Muscle layer of colon (tissue), 2 donors: ENCODE data around the gene EIF4G3.
"Not testable (repeated sequence)": the region's sequence is repeated elsewhere in the genome, so short reads cannot be mapped to it uniquely, and the experiment has no call there.

Experiments used
- H3K27ac ChIP-seq: one replicate; pipeline ENCODE4 v1.7.0; 2013; ENCODE audit warnings: low read depth, mild to moderate bottlenecking, low read length, moderate library complexity
- H3K27me3 ChIP-seq, 2 donors: one replicate each; pipeline ENCODE4 v1.7.0; 2013; ENCODE audit warnings: low read length in 2 of 2, mild to moderate bottlenecking in 2 of 2; ENCODE audit not compliant: insufficient read depth in 2 of 2, control insufficient read depth in 1 of 2
- H3K36me3 ChIP-seq: one replicate; pipeline ENCODE4 v1.7.0; 2013; ENCODE audit warnings: mild to moderate bottlenecking, low read length; ENCODE audit not compliant: insufficient read depth
- H3K4me1 ChIP-seq: one replicate; pipeline ENCODE4 v1.7.0; 2013; ENCODE audit warnings: mild to moderate bottlenecking, low read length; ENCODE audit not compliant: insufficient read depth
- H3K4me3 ChIP-seq, 2 donors: one replicate each; pipeline ENCODE4 v1.7.0; 2013; ENCODE audit warnings: low read length in 2 of 2, low read depth in 1 of 2, mild to moderate bottlenecking in 1 of 2, moderate library complexity in 1 of 2
- H3K9ac ChIP-seq: one replicate; pipeline ENCODE4 v1.7.0; 2013; ENCODE audit warnings: low read length
- H3K9me3 ChIP-seq: one replicate; pipeline ENCODE4 v1.7.0; 2013; ENCODE audit warnings: mild to moderate bottlenecking, low read length
- donor health status: abdominal sarcoma.
- donor health status: Adenocarcinoma of cecum.

The EIF4G3 gene

DNA sequence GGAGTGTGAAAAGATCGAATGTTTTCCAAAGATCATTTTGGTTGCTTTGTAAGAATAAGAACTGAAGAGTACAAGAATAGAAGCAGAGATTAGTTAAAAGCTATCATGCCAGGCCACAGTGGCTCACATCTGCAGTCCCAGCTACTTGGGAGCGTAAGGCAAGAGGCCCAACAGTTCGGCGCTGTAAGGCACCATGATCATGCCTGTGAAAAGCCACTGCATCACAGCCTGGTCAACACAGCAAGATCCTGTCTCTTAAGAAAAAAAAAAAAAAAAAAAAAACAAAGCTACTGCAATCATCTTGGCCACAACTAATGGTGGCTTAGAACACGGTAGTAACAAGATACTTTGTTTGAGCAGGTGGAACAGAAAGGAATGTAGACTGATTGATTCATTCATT is 116.2 kb downstream of the EIF4G3 start:
- H3K4me1 ChIP-seq: no peaks in the 10 kb centered on the region
- H3K9ac ChIP-seq: no peak overlapping the region
- H3K9me3 ChIP-seq: no peaks in the 10 kb centered on the region

DNA sequence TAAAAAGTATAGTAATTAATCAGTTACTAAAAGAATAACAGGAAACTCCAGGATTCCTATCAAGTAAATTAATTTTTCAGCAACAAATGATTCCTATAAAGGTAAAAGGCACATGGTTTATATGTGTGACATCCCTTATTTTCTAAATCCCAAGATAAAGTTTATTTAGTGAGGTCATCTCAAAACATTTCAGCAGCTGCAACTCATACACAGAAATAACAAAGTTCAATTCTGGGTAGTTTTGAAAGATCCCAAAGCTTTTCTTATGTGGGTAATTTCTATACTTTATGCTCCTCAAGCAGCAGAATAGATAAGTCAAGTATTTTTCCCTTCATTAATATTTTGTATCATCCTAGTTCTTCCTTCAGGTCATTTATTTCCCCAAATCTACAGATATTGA is 117.7 kb downstream of the EIF4G3 start:
- Histone ChIP-seq H3K27ac (no peak overlapping the region), H3K4me1 (no peaks in the 10 kb centered on the region), H3K4me3 (no peak overlapping the region), H3K9me3 (no peaks in the 10 kb centered on the region), H3K27me3 (no peaks in the 10 kb centered on the region), H3K9ac (no peak overlapping the region), H3K36me3 (no peaks in the 10 kb centered on the region)

More for the DNA sequence above, 116.2 kb downstream of the EIF4G3 start:
- Histone ChIP-seq H3K27ac (no peak overlapping the region), H3K4me3 (no peak overlapping the region), H3K36me3 (no peaks in the 10 kb centered on the region), H3K27me3 (no peaks in the 10 kb centered on the region)

GRCh38 chr1:21058035-21058793 is 118.5 kb downstream of the EIF4G3 start:
- no peak overlapping the region for H3K4me3 ChIP-seq
- no peaks in the 10 kb centered on the region for H3K9me3 ChIP-seq
- no peaks in the 10 kb centered on the region for H3K36me3 ChIP-seq
- no peak overlapping the region for H3K27ac ChIP-seq
- H3K27me3 ChIP-seq: no peaks in the 10 kb centered on the region
- H3K9ac ChIP-seq: no peak overlapping the region
- no peaks in the 10 kb centered on the region for H3K4me1 ChIP-seq

DNA sequence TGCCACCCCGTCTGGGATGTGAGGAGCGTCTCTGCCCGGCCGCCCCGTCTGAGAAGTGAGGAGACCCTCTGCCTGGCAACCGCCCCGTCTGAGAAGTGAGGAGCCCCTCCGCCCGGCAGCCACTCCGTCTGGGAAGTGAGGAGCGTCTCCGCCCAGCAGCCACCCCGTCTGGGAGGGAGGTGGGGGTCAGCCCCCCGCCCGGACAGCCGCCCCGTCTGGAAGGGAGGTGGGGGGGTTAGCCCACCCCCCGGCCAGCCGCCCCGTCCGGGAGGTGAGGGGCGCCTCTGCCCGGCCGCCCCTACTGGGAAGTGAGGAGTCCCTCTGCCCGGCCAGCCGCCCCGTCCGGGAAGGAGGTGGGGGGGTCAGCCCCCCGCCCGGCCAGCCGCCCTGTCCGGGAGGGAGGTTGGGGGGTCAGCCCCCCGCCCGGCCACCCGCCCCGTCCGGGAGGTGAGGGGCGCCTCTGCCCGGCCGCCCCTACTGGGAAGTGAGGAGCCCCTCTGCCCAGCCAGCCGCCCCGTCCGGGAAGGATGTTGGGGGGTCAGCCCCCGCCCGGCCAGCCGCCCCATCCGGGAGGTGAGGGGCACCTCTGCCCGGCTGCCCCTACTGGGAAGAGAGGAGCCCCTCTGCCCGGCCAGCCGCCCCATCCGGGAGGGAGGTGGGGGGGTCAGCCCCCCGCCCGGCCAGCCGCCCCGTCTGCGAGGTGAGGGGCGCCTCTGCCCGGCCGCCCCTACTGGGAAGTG is 123.3 kb downstream of the EIF4G3 start:
- not testable (repeated sequence) for H3K4me1 ChIP-seq, H3K27ac ChIP-seq, H3K4me3 ChIP-seq, H3K9ac ChIP-seq, H3K9me3 ChIP-seq, H3K36me3 ChIP-seq, H3K27me3 ChIP-seq

- H3K36me3 ChIP-seq: no peaks in the 10 kb centered on the region
- no peak overlapping the region for H3K9ac ChIP-seq
- H3K4me1 ChIP-seq: no peaks in the 10 kb centered on the region
- no peak overlapping the region for H3K4me3 ChIP-seq
- no peaks in the 10 kb centered on the region for H3K9me3 ChIP-seq
- no peak overlapping the region for H3K27ac ChIP-seq
- H3K27me3 ChIP-seq: no peaks in the 10 kb centered on the region
Measured at GRCh38 chr1:21052034-21052433, 124.7 kb downstream of the EIF4G3 start.

GRCh38 chr1:21051177-21051825 is 125.4 kb downstream of the EIF4G3 start:
- Histone ChIP-seq H3K36me3 (no peaks in the 10 kb centered on the region), H3K9ac (no peak overlapping the region), H3K9me3 (no peaks in the 10 kb centered on the region), H3K4me1 (no peaks in the 10 kb centered on the region), H3K4me3 (no peak overlapping the region), H3K27ac (no peak overlapping the region), H3K27me3 (no peaks in the 10 kb centered on the region)

GRCh38 chr1:21050031-21050430 is 126.7 kb downstream of the EIF4G3 start:
- H3K4me1 ChIP-seq: peaks cover 10% of the 10 kb centered on the region
- no peak overlapping the region for H3K9ac ChIP-seq
- no peaks in the 10 kb centered on the region for H3K36me3 ChIP-seq
- no peaks in the 10 kb centered on the region for H3K27me3 ChIP-seq
- H3K9me3 ChIP-seq: no peaks in the 10 kb centered on the region
- H3K4me3 ChIP-seq: no peak overlapping the region
- no peak overlapping the region for H3K27ac ChIP-seq

DNA sequence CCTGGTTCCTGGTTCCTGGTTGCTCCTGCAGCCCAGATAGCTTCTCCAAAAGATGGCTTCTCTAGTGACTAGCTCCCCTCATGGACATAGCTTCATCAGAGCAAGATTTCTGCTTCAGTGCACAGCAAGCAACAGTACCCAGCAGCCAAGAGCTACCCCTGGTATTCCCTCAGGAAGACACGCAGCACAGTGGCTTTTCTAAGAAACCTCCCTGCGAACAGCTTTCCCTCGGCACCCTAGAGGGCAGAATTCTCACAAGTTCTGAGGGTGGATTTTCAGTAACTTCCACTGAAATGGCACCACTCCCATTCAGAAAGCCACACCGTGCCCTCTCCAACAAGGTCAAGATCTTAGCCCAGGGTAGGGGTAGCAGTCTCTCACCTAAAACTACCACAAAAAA is 128.2 kb downstream of the EIF4G3 start:
- Histone ChIP-seq H3K27ac (no peak overlapping the region), H3K4me1 (peaks cover 14% of the 10 kb centered on the region), H3K9ac (no peak overlapping the region), H3K27me3 (no peaks in the 10 kb centered on the region), H3K36me3 (no peaks in the 10 kb centered on the region), H3K9me3 (no peaks in the 10 kb centered on the region), H3K4me3 (no peak overlapping the region)

DNA sequence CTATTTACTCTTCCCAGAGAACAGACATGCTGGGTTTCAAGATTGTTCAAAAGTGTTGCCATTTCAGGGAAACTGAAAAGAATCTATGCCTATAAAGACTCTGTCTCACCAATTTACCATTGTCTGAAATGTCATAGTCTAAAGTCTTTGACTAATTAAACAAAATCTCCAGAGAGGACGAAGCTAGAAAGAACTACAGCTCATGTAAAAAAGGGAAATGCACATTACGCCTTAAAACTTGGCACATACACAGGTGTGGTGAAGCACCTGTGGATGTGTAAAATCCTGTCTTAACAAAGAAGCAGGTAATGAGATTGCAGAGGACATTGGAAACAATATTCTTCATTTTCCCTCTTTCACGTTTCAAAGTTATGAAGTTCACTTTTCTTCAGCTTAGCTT is 130.6 kb downstream of the EIF4G3 start:
- Histone ChIP-seq H3K27ac (no peak overlapping the region), H3K9ac (no peak overlapping the region), H3K4me3 (no peak overlapping the region), H3K27me3 (no peaks in the 10 kb centered on the region), H3K4me1 (peaks cover 23% of the 10 kb centered on the region), H3K36me3 (no peaks in the 10 kb centered on the region), H3K9me3 (no peaks in the 10 kb centered on the region)

DNA sequence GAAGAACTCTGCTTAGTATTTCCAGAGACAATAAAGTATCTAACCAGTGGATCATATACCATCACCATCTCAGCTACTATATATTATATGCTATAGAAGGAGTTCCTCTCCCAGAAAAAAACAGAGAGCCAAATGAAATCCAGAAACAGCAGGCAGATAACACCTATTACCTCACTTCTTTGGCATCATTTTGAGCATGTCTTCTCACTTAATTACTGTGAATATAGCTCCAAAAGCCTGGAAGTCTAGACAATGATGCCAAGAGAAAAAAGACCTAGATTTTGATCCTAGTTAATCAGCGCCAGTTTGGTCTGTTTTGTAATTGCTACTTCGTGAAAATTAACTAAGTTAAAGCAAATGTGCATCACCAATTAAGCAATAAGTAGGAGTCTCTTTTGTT is 131.3 kb downstream of the EIF4G3 start:
- no peak overlapping the region for H3K9ac ChIP-seq
- H3K4me1 ChIP-seq: peaks cover 23% of the 10 kb centered on the region
- no peaks in the 10 kb centered on the region for H3K27me3 ChIP-seq
- H3K9me3 ChIP-seq: no peaks in the 10 kb centered on the region
- H3K36me3 ChIP-seq: no peaks in the 10 kb centered on the region
- no peak overlapping the region for H3K4me3 ChIP-seq
- H3K27ac ChIP-seq: no peak overlapping the region

GRCh38 chr1:21042929-21043605 is 133.6 kb downstream of the EIF4G3 start:
- Histone ChIP-seq H3K36me3 (no peaks in the 10 kb centered on the region), H3K9me3 (no peaks in the 10 kb centered on the region), H3K27ac (no peak overlapping the region), H3K4me3 (no peak overlapping the region), H3K4me1 (peaks cover 23% of the 10 kb centered on the region), H3K27me3 (no peaks in the 10 kb centered on the region), H3K9ac (no peak overlapping the region)
